OCI-LY7 (cell line): ENCODE results near the gene GYPC.

Experiments
- CTCF ChIP-seq: fragments of 200-600 bp; sonication (generic); conservative IDR thresholded peaks from 2 replicates; pipeline ENCODE4 v1.5.1; 2014; ENCODE audit warnings: mild to moderate bottlenecking, antibody characterized with exemption, low read length, moderate library complexity, mixed read lengths
- EZH2phosphoT487 ChIP-seq: fragments of 200-600 bp; sonication (generic); IDR thresholded peaks from 2 replicates; pipeline ENCODE4 v1.6.1; 2018; ENCODE audit warnings: low read depth, borderline replicate concordance, mild to moderate bottlenecking, mixed run types, antibody characterized with exemption, low read length, moderate library complexity, mixed read lengths

- TF ChIP-seq CTCF, result no peak
- TF ChIP-seq EZH2phosphoT487, result no peak
These were observed 73.9 kb downstream of the GYPC start for GRCh38 chr2:126729896-126730295.
